Left ventricle myocardium superior (tissue), 1 donor: Measurements from ENCODE around the gene SIGMAR1. TPM values are rescaled to one million over a fixed set of nuclear protein-coding genes. Genes with fewer than 3 reads are reported as not detected.

Source experiments
- ATAC-seq: fragments of 200-7000 bp; cut with Tn5 transposase; one replicate; pipeline ENCODE4 v1.9.1; 2020; ENCODE audit warnings: mild to moderate bottlenecking, moderate library complexity
- DNase-seq: peaks from one replicate; pipeline ENCODE4 v3.0.0-alpha.2; 2020
- intact Hi-C: fragments of 100-400 bp; cut with micrococcal nuclease; formaldehyde crosslinking; loops from one replicate; pipeline ENCODE4 v1.11.0; 2022
- total RNA-seq: library from RNA; stranded (reverse); fragmentation: NEBNext Ultra II Directional; extraction: Animal tissue kit (Norgen Biotek cat#: 25700); gene quantifications from one replicate; pipeline ENCODE4 v1.2.1, GENCODE V29; 2021
- donor health status: DM: no; HTN: yes; CAD: no; lungs with severe emphysema.

Gene SIGMAR1
- total RNA-seq, 1 donor from 2014 or later = 23.1 TPM

DNA sequence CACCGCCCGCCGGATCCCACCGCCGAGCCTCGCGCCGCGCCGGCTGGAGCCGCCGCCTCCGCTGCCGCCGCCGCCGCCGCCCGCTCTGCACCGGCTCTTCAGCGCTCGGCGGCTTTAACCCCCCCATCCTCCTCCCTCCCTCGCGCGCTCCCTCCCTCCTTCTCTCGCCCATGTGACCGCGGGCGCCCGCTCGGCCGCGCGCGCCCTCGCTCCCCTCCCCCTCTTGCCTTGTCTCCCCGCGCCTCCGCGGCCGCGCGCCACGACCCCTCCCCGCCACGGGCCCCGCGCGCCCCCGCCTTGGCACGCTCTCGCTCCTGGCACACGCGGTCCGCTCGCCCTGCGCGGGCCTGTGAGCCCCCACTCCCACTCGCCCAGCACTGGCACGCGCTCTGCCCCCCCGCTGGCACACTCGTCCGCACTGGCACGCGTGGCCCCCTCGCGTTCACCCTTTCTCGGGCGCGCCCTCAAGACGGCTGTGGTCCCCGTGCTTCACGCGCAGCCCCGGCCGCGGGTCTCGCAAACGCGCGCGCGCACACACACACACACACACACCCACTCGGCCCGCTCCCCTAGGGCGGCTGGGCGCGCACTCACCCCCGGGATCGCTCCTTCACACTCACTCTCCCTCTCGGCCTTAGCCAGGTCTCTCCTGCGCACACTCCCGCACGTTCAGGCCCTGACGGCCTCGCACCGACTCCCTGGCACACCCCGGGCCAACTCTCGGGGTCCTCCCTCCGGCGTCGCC lies 47.8 kb downstream of the SIGMAR1 start, which contains the start of gene CNTFR:
Gene CNTFR (minus strand): TSS at position 89 of the 745 bp plus-strand sequence. CDS start 20,743 bp downstream, outside the sequence.
- ATAC-seq (peak; percentile 24), DNase-seq (peak; percentile 64)
- intact Hi-C loops = loop anchor here (5.0 kb wide), 1 partner anchor 43 kb away; no protein-coding TSS in a partner anchor

GRCh38 chr9:34588671-34589635 lies 48.6 kb downstream of the SIGMAR1 start:
- DNase-seq = peak; percentile 41
- no peak for ATAC-seq
- intact Hi-C loops = loop anchor here (5.0 kb wide), 1 partner anchor 42 kb away; no protein-coding TSS in a partner anchor

- intact Hi-C loops = loop anchor here (5.0 kb wide), 1 partner anchor 40 kb away; no protein-coding TSS in a partner anchor
Measured at GRCh38 chr9:34587271-34587670, 50.3 kb downstream of the SIGMAR1 start.

DNA sequence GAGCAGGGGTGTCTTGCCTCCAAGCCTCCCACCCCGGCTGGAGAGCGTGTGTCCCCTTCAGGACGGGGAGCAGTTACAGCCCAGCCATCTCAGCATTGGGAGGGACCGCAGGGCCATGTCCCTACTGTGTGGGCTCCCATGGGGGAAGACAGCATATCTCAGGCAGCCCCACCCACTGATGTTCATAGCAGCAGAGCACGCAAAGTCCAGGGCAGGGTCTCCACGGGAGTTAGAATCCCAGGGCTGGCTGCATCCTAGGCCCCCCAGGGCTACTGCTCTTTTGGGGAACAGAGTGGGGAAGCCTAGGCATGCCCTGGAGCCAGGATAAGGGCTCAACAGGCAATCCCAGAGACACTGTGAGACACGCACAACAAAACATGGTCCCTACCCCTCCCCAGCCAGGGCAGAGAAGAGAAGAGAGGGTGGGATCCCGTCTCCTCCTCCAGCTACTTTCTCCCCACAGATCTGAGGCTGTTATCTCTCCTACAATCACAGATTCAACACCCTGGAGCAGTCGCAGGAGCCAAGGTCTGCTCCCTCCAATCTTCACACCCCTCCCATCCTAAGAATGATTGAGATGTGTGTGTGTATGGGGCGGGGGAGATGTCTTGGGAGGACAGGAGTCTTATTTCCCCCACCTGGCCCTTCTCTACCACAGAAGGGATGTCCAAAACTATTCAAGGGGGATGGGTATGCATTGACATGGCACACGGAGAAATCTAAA lies 51.5 kb downstream of the SIGMAR1 start:
- ATAC-seq = no peak
- DNase-seq = no peak
- intact Hi-C loops = loop anchor here (5.0 kb wide), 1 partner anchor 39 kb away; no protein-coding TSS in a partner anchor

More at GRCh38 chr9:34587271-34587670, 50.3 kb downstream of the SIGMAR1 start:
- no peak for ATAC-seq
- DNase-seq = no peak

GRCh38 chr9:34584970-34585369 lies 52.6 kb downstream of the SIGMAR1 start:
- DNase-seq = no peak
- intact Hi-C loops = loop anchor here (5.0 kb wide), 1 partner anchor 38 kb away; no protein-coding TSS in a partner anchor
- no peak for ATAC-seq

Other genes with a start within 250 kb of the SIGMAR1 start
- gene FAM219A, start 179.2 kb downstream of the SIGMAR1 start, total RNA-seq = 19.7 TPM
- not detected for gene DNAI1, start 179.0 kb downstream of the SIGMAR1 start, total RNA-seq
- 0.40 TPM for gene ENHO, start 114.8 kb downstream of the SIGMAR1 start, total RNA-seq
- 3.3 TPM for gene CNTFR, start 48.1 kb downstream of the SIGMAR1 start, total RNA-seq
- 40.8 TPM for gene RPP25L, start 25.7 kb downstream of the SIGMAR1 start, total RNA-seq
- 139 TPM for gene DCTN3, start 17.3 kb downstream of the SIGMAR1 start, total RNA-seq
- not detected for gene ARID3C, start 8.7 kb downstream of the SIGMAR1 start, total RNA-seq
- 61.2 TPM for gene GALT, start 8.9 kb upstream of the SIGMAR1 start, total RNA-seq
- 51.7 TPM for gene IL11RA, start 14.4 kb upstream of the SIGMAR1 start, total RNA-seq
- not detected for gene CCL27, start 24.9 kb upstream of the SIGMAR1 start, total RNA-seq
- 2.1 TPM for gene CCL19, start 53.5 kb upstream of the SIGMAR1 start, total RNA-seq
- 32.5 TPM for gene CCL21, start 72.3 kb upstream of the SIGMAR1 start, total RNA-seq